Activated CD8-positive, alpha-beta memory T cell treated with anti-CD3 and anti-CD28 coated beads for 24 hours (primary cell): Measurements from ENCODE around the gene NDUFS7.
"Not testable (repeated sequence)": the region's sequence is repeated elsewhere in the genome, so short reads cannot be mapped to it uniquely, and the experiment has no call there.

Experiments
- DNase-seq: peaks from one replicate; pipeline ENCODE4 v3.0.0-alpha.2; 2020

The NDUFS7 gene

GRCh38 chr19:1435378-1435989 is 51.8 kb downstream of the NDUFS7 start:
- DNase-seq: no peak

- no peak for DNase-seq
These were observed 53.9 kb downstream of the NDUFS7 start for GRCh38 chr19:1437609-1438008.

GRCh38 chr19:1438035-1438932 is 54.6 kb downstream of the NDUFS7 start, which contains the start of gene RPS15:
TSS of gene RPS15 (plus strand) at chr19:1438396. CDS start at chr19:1438426, 30 bp downstream.
- DNase-seq: peak; percentile 98

- DNase-seq: no peak
These were observed 55.2 kb downstream of the NDUFS7 start for GRCh38 chr19:1438933-1439354.

- not testable (repeated sequence) for DNase-seq
These were observed 56.1 kb downstream of the NDUFS7 start for GRCh38 chr19:1439525-1440417.

GRCh38 chr19:1440418-1440801 is 56.7 kb downstream of the NDUFS7 start:
- no peak for DNase-seq

GRCh38 chr19:1441022-1441426 is 57.3 kb downstream of the NDUFS7 start:
- DNase-seq: no peak

- no peak for DNase-seq
These were observed 58.2 kb downstream of the NDUFS7 start for GRCh38 chr19:1441677-1442438.
